ENCODE results near the gene IGF2BP2.
A peak's percentile ranks its signal among the peaks of the same experiment; 100 is the strongest.

IGF2BP2 gene

GRCh38 chr3:185691622-185692021, 133.2 kb downstream of the IGF2BP2 start:
- H3K79me2 ChIP-seq (ENCODE audit: control insufficient read depth, insufficient read depth, low read length, poor library complexity): no peaks in the 10 kb centered on the region
- no peak overlapping the region for H2BK12ac ChIP-seq (ENCODE audit: low read length)
- peaks cover 5 to 6% of the 10 kb centered on the region in 2 experiments for H3K4me1 ChIP-seq (ENCODE audit: control insufficient read depth in 1 of 2, insufficient read depth in 2 of 2, low read length in 2 of 2)
- H2AK5ac ChIP-seq (ENCODE audit: low read length): no peak overlapping the region
- no peak for DNase-seq
- H3K23ac ChIP-seq (ENCODE audit: low read length): no peak overlapping the region
- peaks cover 5% of the 10 kb centered on the region for H3K79me1 ChIP-seq (ENCODE audit: low read length)
- no peak overlapping the region for H3K18ac ChIP-seq (ENCODE audit: low read length)
- H4K8ac ChIP-seq (ENCODE audit: low read depth, low read length): no peak overlapping the region
- H2BK5ac ChIP-seq (ENCODE audit: low read depth, low read length, poor library complexity): no peak overlapping the region
- no CpG with 5 or more reads among the region's 2 CpGs for WGBS (ENCODE audit: extremely low coverage, insufficient coverage, insufficient read length)
- peaks cover 25 to 27% of the 10 kb centered on the region in 2 experiments for H3K36me3 ChIP-seq (ENCODE audit: control insufficient read depth in 1 of 2, insufficient read depth in 2 of 2, low read length in 2 of 2)
- no peak overlapping the region for H3K4me3 ChIP-seq (ENCODE audit: low read depth, low read length)
- H3K9ac ChIP-seq (ENCODE audit: low read length): no peak overlapping the region
- no peak overlapping the region for H3K4ac ChIP-seq (ENCODE audit: low read depth, low read length)
- H3K14ac ChIP-seq (ENCODE audit: low read length): no peak overlapping the region
- H4K12ac ChIP-seq (ENCODE audit: low read depth, low read length): no peak overlapping the region
- H2AFZ ChIP-seq (ENCODE audit: insufficient read depth, low read length, poor library complexity): no peak overlapping the region
- no peak overlapping the region for H3K27ac ChIP-seq (ENCODE audit: low read depth, low read length)
- no peak overlapping the region for H3K4me2 ChIP-seq (ENCODE audit: low read length)
- no peaks in the 10 kb centered on the region for H3K9me3 ChIP-seq (ENCODE audit: insufficient read depth, low read depth, low read length)
- H4K91ac ChIP-seq (ENCODE audit: low read depth, low read length): no peak overlapping the region
- no peaks in the 10 kb centered on the region for H3K27me3 ChIP-seq (ENCODE audit: insufficient read depth, low read length)
- H2BK120ac ChIP-seq (ENCODE audit: insufficient read depth, low read length, poor library complexity): no peak overlapping the region

- no peak overlapping the region for H3K9ac ChIP-seq (ENCODE audit: low read length)
- no peak overlapping the region for H3K4me2 ChIP-seq (ENCODE audit: low read length)
- no peak overlapping the region for H3K23ac ChIP-seq (ENCODE audit: low read length)
- no peak overlapping the region for H2AFZ ChIP-seq (ENCODE audit: insufficient read depth, low read length, poor library complexity)
- peaks cover 23 to 41% of the 10 kb centered on the region in 2 experiments for H3K36me3 ChIP-seq (ENCODE audit: control insufficient read depth in 1 of 2, insufficient read depth in 2 of 2, low read length in 2 of 2)
- WGBS (ENCODE audit: extremely low coverage, insufficient coverage, insufficient read length): no CpG with 5 or more reads among the region's 6 CpGs
- no peak overlapping the region for H3K18ac ChIP-seq (ENCODE audit: low read length)
- no peak overlapping the region for H4K8ac ChIP-seq (ENCODE audit: low read depth, low read length)
- H2BK12ac ChIP-seq (ENCODE audit: low read length): no peak overlapping the region
- H3K79me2 ChIP-seq (ENCODE audit: control insufficient read depth, insufficient read depth, low read length, poor library complexity): no peaks in the 10 kb centered on the region
- H2BK5ac ChIP-seq (ENCODE audit: low read depth, low read length, poor library complexity): no peak overlapping the region
- no peak overlapping the region for H2BK120ac ChIP-seq (ENCODE audit: insufficient read depth, low read length, poor library complexity)
- DNase-seq: no peak
- H3K79me1 ChIP-seq (ENCODE audit: low read length): peaks cover 5% of the 10 kb centered on the region
- no peaks in the 10 kb centered on the region for H3K27me3 ChIP-seq (ENCODE audit: insufficient read depth, low read length)
- no peak overlapping the region for H3K4me3 ChIP-seq (ENCODE audit: low read depth, low read length)
- peaks cover 5 to 6% of the 10 kb centered on the region in 2 experiments for H3K4me1 ChIP-seq (ENCODE audit: control insufficient read depth in 1 of 2, insufficient read depth in 2 of 2, low read length in 2 of 2)
- no peak overlapping the region for H3K4ac ChIP-seq (ENCODE audit: low read depth, low read length)
- no peak overlapping the region for H3K27ac ChIP-seq (ENCODE audit: low read depth, low read length)
- no peak overlapping the region for H4K91ac ChIP-seq (ENCODE audit: low read depth, low read length)
- H3K14ac ChIP-seq (ENCODE audit: low read length): no peak overlapping the region
- H2AK5ac ChIP-seq (ENCODE audit: low read length): no peak overlapping the region
- H3K9me3 ChIP-seq (ENCODE audit: insufficient read depth, low read depth, low read length): no peaks in the 10 kb centered on the region
- no peak overlapping the region for H4K12ac ChIP-seq (ENCODE audit: low read depth, low read length)
These were observed 137.5 kb downstream of the IGF2BP2 start for GRCh38 chr3:185687271-185687878.

GRCh38 chr3:185685231-185686035, 139.4 kb downstream of the IGF2BP2 start:
- H2BK120ac ChIP-seq (ENCODE audit: insufficient read depth, low read length, poor library complexity): no peak overlapping the region
- no peaks in the 10 kb centered on the region for H3K79me2 ChIP-seq (ENCODE audit: control insufficient read depth, insufficient read depth, low read length, poor library complexity)
- H3K9me3 ChIP-seq (ENCODE audit: insufficient read depth, low read depth, low read length): no peaks in the 10 kb centered on the region
- WGBS (ENCODE audit: extremely low coverage, insufficient coverage, insufficient read length): no CpG with 5 or more reads among the region's 9 CpGs
- H3K27me3 ChIP-seq (ENCODE audit: insufficient read depth, low read length): no peaks in the 10 kb centered on the region
- no peak overlapping the region for H3K18ac ChIP-seq (ENCODE audit: low read length)
- H3K4me2 ChIP-seq (ENCODE audit: low read length): no peak overlapping the region
- no peak overlapping the region for H3K9ac ChIP-seq (ENCODE audit: low read length)
- peak; percentile 96 to 99 for DNase-seq
- no peak overlapping the region for H3K4me3 ChIP-seq (ENCODE audit: low read depth, low read length)
- peaks cover 5% of the 10 kb centered on the region for H3K79me1 ChIP-seq (ENCODE audit: low read length)
- H4K91ac ChIP-seq (ENCODE audit: low read depth, low read length): no peak overlapping the region
- H3K27ac ChIP-seq (ENCODE audit: low read depth, low read length): no peak overlapping the region
- H3K14ac ChIP-seq (ENCODE audit: low read length): no peak overlapping the region
- H2BK5ac ChIP-seq (ENCODE audit: low read depth, low read length, poor library complexity): no peak overlapping the region
- peaks cover 5 to 6% of the 10 kb centered on the region in 2 experiments for H3K4me1 ChIP-seq (ENCODE audit: control insufficient read depth in 1 of 2, insufficient read depth in 2 of 2, low read length in 2 of 2)
- H3K36me3 ChIP-seq (ENCODE audit: control insufficient read depth in 1 of 2, insufficient read depth in 2 of 2, low read length in 2 of 2): peaks cover 15 to 31% of the 10 kb centered on the region in 2 experiments
- H3K23ac ChIP-seq (ENCODE audit: low read length): no peak overlapping the region
- no peak overlapping the region for H2AFZ ChIP-seq (ENCODE audit: insufficient read depth, low read length, poor library complexity)
- no peak overlapping the region for H3K4ac ChIP-seq (ENCODE audit: low read depth, low read length)
- H4K12ac ChIP-seq (ENCODE audit: low read depth, low read length): no peak overlapping the region
- H2AK5ac ChIP-seq (ENCODE audit: low read length): no peak overlapping the region
- no peak overlapping the region for H4K8ac ChIP-seq (ENCODE audit: low read depth, low read length)
- no peak overlapping the region for H2BK12ac ChIP-seq (ENCODE audit: low read length)

GRCh38 chr3:185680231-185680630, 144.6 kb downstream of the IGF2BP2 start:
- Histone ChIP-seq H3K14ac (ENCODE audit: low read length) (no peak overlapping the region), H2AK5ac (ENCODE audit: low read length) (no peak overlapping the region), H3K79me2 (ENCODE audit: control insufficient read depth, insufficient read depth, low read length, poor library complexity) (no peaks in the 10 kb centered on the region), H3K27ac (ENCODE audit: low read depth, low read length) (no peak overlapping the region), H3K4me3 (ENCODE audit: low read depth, low read length) (no peak overlapping the region), H3K27me3 (ENCODE audit: insufficient read depth, low read length) (no peaks in the 10 kb centered on the region), H3K23ac (ENCODE audit: low read length) (no peak overlapping the region), H2BK120ac (ENCODE audit: insufficient read depth, low read length, poor library complexity) (no peak overlapping the region), H2BK12ac (ENCODE audit: low read length) (no peak overlapping the region), H3K4ac (ENCODE audit: low read depth, low read length) (no peak overlapping the region), H4K12ac (ENCODE audit: low read depth, low read length) (no peak overlapping the region), H3K9ac (ENCODE audit: low read length) (no peak overlapping the region), H4K8ac (ENCODE audit: low read depth, low read length) (no peak overlapping the region), H4K91ac (ENCODE audit: low read depth, low read length) (no peak overlapping the region), H3K79me1 (ENCODE audit: low read length) (no peaks in the 10 kb centered on the region), H3K18ac (ENCODE audit: low read length) (no peak overlapping the region), H2AFZ (ENCODE audit: insufficient read depth, low read length, poor library complexity) (no peak overlapping the region), H3K4me1 (ENCODE audit: control insufficient read depth in 1 of 2, insufficient read depth in 2 of 2, low read length in 2 of 2) (no peaks in the 10 kb centered on the region), H3K36me3 (ENCODE audit: control insufficient read depth in 1 of 2, insufficient read depth in 2 of 2, low read length in 2 of 2) (peaks cover 7 to 19% of the 10 kb centered on the region in 2 experiments), H2BK5ac (ENCODE audit: low read depth, low read length, poor library complexity) (no peak overlapping the region), H3K9me3 (ENCODE audit: insufficient read depth, low read depth, low read length) (no peaks in the 10 kb centered on the region), H3K4me2 (ENCODE audit: low read length) (no peak overlapping the region)
- DNase-seq: no peak
- WGBS (ENCODE audit: extremely low coverage, insufficient coverage, insufficient read length): no CpG with 5 or more reads among the region's 4 CpGs
